Caco-2 (cell line): ENCODE data around the gene UNC5B. TPM values are rescaled to one million over a fixed set of nuclear protein-coding genes. Genes with fewer than 3 reads are reported as not detected.

Source experiments
- BruUV-seq: library from RNA; stranded (reverse); fragments of 400-500 nt; replicated peaks from 2 replicates; lab custom pipeline; 2021; lab: Mats Ljungman, UMichigan
- CTCF ChIA-PET: fragments of 300-600 bp; sonication (Branson Sonifier 250); formaldehyde crosslinking; loops from one replicate; lab custom pipeline; 2022; ENCODE audit warnings: antibody characterized with exemption; lab: Charles Lee
- POLR2A ChIA-PET: fragments of 300-600 bp; sonication (Branson Sonifier 250); formaldehyde crosslinking; loops from one replicate; lab custom pipeline; 2022; ENCODE audit warnings: antibody characterized with exemption; lab: Charles Lee
- DNase-seq, 2 experiments: peaks; one replicate each; pipeline versions ENCODE4 v3.0.0 to v3.0.0-alpha.2; 2020 to 2022
- H3K27me3 ChIP-seq: replicated peaks from 2 replicates; pipeline ENCODE4 v1.6.0; 2011; ENCODE audit warnings: low read length; ENCODE audit not compliant: control insufficient read depth, insufficient read depth
- H3K36me3 ChIP-seq: 2 replicates; pipeline ENCODE4 v1.5.1; 2011; ENCODE audit warnings: low read length; ENCODE audit not compliant: control insufficient read depth, insufficient read depth
- H3K4me1 ChIP-seq: fragments of 250-450 bp; sonication (Bioruptor Pico); 2 replicates; pipeline ENCODE4 v1.5.1; 2020; ENCODE audit warnings: mild to moderate bottlenecking
- H3K4me3 ChIP-seq: 2 replicates; pipeline ENCODE4 v1.5.1; 2011; ENCODE audit warnings: low read depth, mild to moderate bottlenecking, control low read depth, low read length
- H3K9me3 ChIP-seq: fragments of 250-450 bp; sonication (Bioruptor Pico); 2 replicates; pipeline ENCODE4 v1.5.1; 2020; ENCODE audit warnings: mild to moderate bottlenecking, moderate library complexity
- H3K27ac Mint-ChIP-seq: one replicate; pipeline ENCODE4 v1.8.0; 2022; ENCODE audit warnings: mixed read lengths; ENCODE audit not compliant: unreplicated experiment
- H3K27me3 Mint-ChIP-seq: one replicate; pipeline ENCODE4 v1.8.0; 2022; ENCODE audit warnings: mixed read lengths; ENCODE audit not compliant: insufficient read depth, unreplicated experiment
- H3K36me3 Mint-ChIP-seq: one replicate; pipeline ENCODE4 v1.8.0; 2022; ENCODE audit warnings: mild to moderate bottlenecking, mixed read lengths; ENCODE audit not compliant: insufficient read depth, unreplicated experiment
- H3K4me1 Mint-ChIP-seq: one replicate; pipeline ENCODE4 v1.8.0; 2022; ENCODE audit warnings: low read depth, mixed read lengths; ENCODE audit not compliant: unreplicated experiment
- H3K4me3 Mint-ChIP-seq: one replicate; pipeline ENCODE4 v1.8.0; 2022; ENCODE audit warnings: mild to moderate bottlenecking, moderate library complexity, mixed read lengths; ENCODE audit not compliant: unreplicated experiment
- H3K9me3 Mint-ChIP-seq: one replicate; pipeline ENCODE4 v1.8.0; 2022; ENCODE audit warnings: mixed read lengths; ENCODE audit not compliant: unreplicated experiment
- intact Hi-C: fragments of 100-400 bp; cut with micrococcal nuclease; formaldehyde crosslinking; loops from one replicate; pipeline ENCODE4 v1.10.0; 2022; ENCODE audit not compliant: unreplicated experiment
- total RNA-seq: library from RNA; stranded (reverse); gene quantifications from 2 replicates; pipeline ENCODE4 v1.2.3, GENCODE V29; 2022
- TF ChIP-seq, protein P1 (sequence below), 2 experiments: fragments of 200-600 bp in 1 of 2; IDR thresholded peaks; 1 replicate in 1 of 2; 2 replicates in 1 of 2; pipeline versions ENCODE4 v1.5.1 to v1.8.0; 2011 to 2022; ENCODE audit warnings: antibody characterized with exemption in 1 of 2, control low read depth in 1 of 2, inconsistent platforms in 1 of 2, low read depth in 1 of 2, low read length in 1 of 2, mild to moderate bottlenecking in 1 of 2, moderate library complexity in 1 of 2; ENCODE audit not compliant: insufficient read depth in 1 of 2, severe bottlenecking in 1 of 2, unreplicated experiment in 1 of 2

Gene UNC5B
- total RNA-seq, 1 experiment from 2014 or later, result 22.4 TPM

GRCh38 chr10:71320592-71320991 is 108.2 kb downstream of the UNC5B start:
- no peak overlapping the region for H3K27ac Mint-ChIP-seq
- TF ChIP-seq, protein P1, sequence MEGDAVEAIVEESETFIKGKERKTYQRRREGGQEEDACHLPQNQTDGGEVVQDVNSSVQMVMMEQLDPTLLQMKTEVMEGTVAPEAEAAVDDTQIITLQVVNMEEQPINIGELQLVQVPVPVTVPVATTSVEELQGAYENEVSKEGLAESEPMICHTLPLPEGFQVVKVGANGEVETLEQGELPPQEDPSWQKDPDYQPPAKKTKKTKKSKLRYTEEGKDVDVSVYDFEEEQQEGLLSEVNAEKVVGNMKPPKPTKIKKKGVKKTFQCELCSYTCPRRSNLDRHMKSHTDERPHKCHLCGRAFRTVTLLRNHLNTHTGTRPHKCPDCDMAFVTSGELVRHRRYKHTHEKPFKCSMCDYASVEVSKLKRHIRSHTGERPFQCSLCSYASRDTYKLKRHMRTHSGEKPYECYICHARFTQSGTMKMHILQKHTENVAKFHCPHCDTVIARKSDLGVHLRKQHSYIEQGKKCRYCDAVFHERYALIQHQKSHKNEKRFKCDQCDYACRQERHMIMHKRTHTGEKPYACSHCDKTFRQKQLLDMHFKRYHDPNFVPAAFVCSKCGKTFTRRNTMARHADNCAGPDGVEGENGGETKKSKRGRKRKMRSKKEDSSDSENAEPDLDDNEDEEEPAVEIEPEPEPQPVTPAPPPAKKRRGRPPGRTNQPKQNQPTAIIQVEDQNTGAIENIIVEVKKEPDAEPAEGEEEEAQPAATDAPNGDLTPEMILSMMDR (IDR thresholded peaks at IDR 0.05; ENCODE audit: insufficient read depth in 1 of 2, low read depth in 1 of 2, low read length in 1 of 2, severe bottlenecking in 1 of 2, unreplicated experiment in 1 of 2), result no peak
- H3K9me3 ChIP-seq, result no peaks in the 10 kb centered on the region
- no peaks in the 10 kb centered on the region for H3K27me3 Mint-ChIP-seq
- CTCF ChIA-PET, result interaction anchor here (0.7 to 2.6 kb wide), 15 partner anchors 8 to 388 kb away, joined by 3 to 50 read pairs (median 7); no protein-coding TSS in a partner anchor
- POLR2A ChIA-PET, result interaction anchor here (1.8 to 1.9 kb wide), 2 partner anchors 20 to 56 kb away, joined by 11 to 13 read pairs; no protein-coding TSS in a partner anchor
- intact Hi-C loops, result no loop called here
- H3K4me1 Mint-ChIP-seq, result peaks cover 7% of the 10 kb centered on the region
- H3K4me1 ChIP-seq, result peaks cover 22% of the 10 kb centered on the region
- H3K4me3 Mint-ChIP-seq, result peak overlapping the region; percentile 93
- no peak for DNase-seq
- H3K9me3 Mint-ChIP-seq, result no peaks in the 10 kb centered on the region
- peaks cover 19% of the 10 kb centered on the region for H3K36me3 Mint-ChIP-seq
- H3K4me3 ChIP-seq, result no peak overlapping the region
- no peaks in the 10 kb centered on the region for H3K27me3 ChIP-seq
- H3K36me3 ChIP-seq, result no peaks in the 10 kb centered on the region
- no TSS peak for BruUV-seq

- Histone ChIP-seq H3K4me1 (peaks cover 22% of the 10 kb centered on the region), H3K4me3 (no peak overlapping the region), H3K27me3 (no peaks in the 10 kb centered on the region), H3K36me3 (no peaks in the 10 kb centered on the region), H3K9me3 (no peaks in the 10 kb centered on the region)
- TF ChIP-seq, protein P1 (IDR thresholded peaks at IDR 0.05; ENCODE audit: insufficient read depth in 1 of 2, low read depth in 1 of 2, low read length in 1 of 2, severe bottlenecking in 1 of 2, unreplicated experiment in 1 of 2), result no peak
- ChIA-PET POLR2A (no interaction called here), CTCF (no interaction called here)
- BruUV-seq, result no TSS peak
- Mint-ChIP-seq H3K36me3 (peaks cover 19% of the 10 kb centered on the region), H3K4me3 (no peak overlapping the region), H3K27me3 (no peaks in the 10 kb centered on the region), H3K9me3 (no peaks in the 10 kb centered on the region), H3K27ac (no peak overlapping the region), H3K4me1 (peaks cover 7% of the 10 kb centered on the region)
- intact Hi-C loops, result no loop called here
- DNase-seq, result no peak
These were observed 109.0 kb downstream of the UNC5B start for GRCh38 chr10:71321386-71321785.

DNA sequence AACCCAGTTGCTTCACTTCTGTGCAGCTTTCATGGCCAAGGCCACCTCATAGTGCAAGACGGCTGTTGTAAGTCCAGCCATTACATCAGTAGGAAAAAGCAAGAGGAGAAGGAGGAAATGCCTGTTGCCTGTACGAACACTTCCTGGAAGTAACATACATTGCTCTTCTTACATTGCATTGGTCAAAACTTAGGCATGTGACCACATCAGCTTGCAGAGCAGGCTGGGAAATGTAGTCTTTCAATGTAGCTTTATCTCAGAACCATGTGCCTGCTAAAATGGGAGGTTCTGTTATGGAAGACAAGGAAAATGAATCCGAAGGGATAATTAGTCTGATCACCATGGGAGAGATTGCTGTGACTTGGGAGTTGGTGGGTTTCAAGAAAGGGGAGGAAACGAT is 111.0 kb downstream of the UNC5B start:
- H3K27ac Mint-ChIP-seq, result peak overlapping the region; percentile 31
- H3K4me3 Mint-ChIP-seq, result no peak overlapping the region
- no peaks in the 10 kb centered on the region for H3K9me3 Mint-ChIP-seq
- peak in 1 of 2 experiments; percentile 47 for DNase-seq
- peaks cover 7% of the 10 kb centered on the region for H3K4me1 Mint-ChIP-seq
- H3K27me3 Mint-ChIP-seq, result no peaks in the 10 kb centered on the region
- TF ChIP-seq, protein P1 (IDR thresholded peaks at IDR 0.05; ENCODE audit: insufficient read depth in 1 of 2, low read depth in 1 of 2, low read length in 1 of 2, severe bottlenecking in 1 of 2, unreplicated experiment in 1 of 2), result no peak
- H3K36me3 Mint-ChIP-seq, result peaks cover 19% of the 10 kb centered on the region
- CTCF ChIA-PET, result interaction anchor here (0.6 kb wide), 1 partner anchor 374 kb away, joined by 3 read pairs; no protein-coding TSS in a partner anchor
- no TSS peak for BruUV-seq
- no peak overlapping the region for H3K4me3 ChIP-seq
- H3K27me3 ChIP-seq, result no peaks in the 10 kb centered on the region
- H3K4me1 ChIP-seq, result peaks cover 22% of the 10 kb centered on the region
- POLR2A ChIA-PET, result no interaction called here
- H3K36me3 ChIP-seq, result no peaks in the 10 kb centered on the region
- intact Hi-C loops, result no loop called here
- H3K9me3 ChIP-seq, result no peaks in the 10 kb centered on the region
